Naive thymus-derived CD4-positive, alpha-beta T cell (primary cell): ENCODE data around the gene CETP. TPM values are rescaled to one million over a fixed set of nuclear protein-coding genes. Genes with fewer than 3 reads are reported as not detected.

Experiments
- ATAC-seq: fragments of 150-1000 bp; cut with Tn5 transposase; 2 replicates; pipeline ENCODE4 v1.10.0; 2021; ENCODE audit warnings: mild to moderate bottlenecking, moderate library complexity
- CTCF ChIA-PET: fragments of 350-600 bp; sonication (Branson Sonifier 250); formaldehyde crosslinking; loops from one replicate; lab custom pipeline; 2021; ENCODE audit warnings: antibody characterized with exemption; lab: Charles Lee
- POLR2A ChIA-PET: fragments of 350-600 bp; sonication (Branson Sonifier 250); formaldehyde crosslinking; loops from one replicate; lab custom pipeline; 2021; ENCODE audit warnings: antibody characterized with exemption, inconsistent platforms; lab: Charles Lee
- DNase-seq, 9 donors: peaks; one replicate each; pipeline versions ENCODE4 v3.0.0 to v3.0.0-alpha.2; 2020 to 2022; ENCODE audit warnings: mixed read lengths in 1 of 9
- H3K27ac ChIP-seq: one replicate; pipeline ENCODE4 v1.7.0; 2013; ENCODE audit warnings: mild to moderate bottlenecking, low read depth, low read length, moderate library complexity
- H3K27me3 ChIP-seq, 2 donors: one replicate each; pipeline ENCODE4 v1.7.0; 2013; ENCODE audit warnings: low read length in 2 of 2, mild to moderate bottlenecking in 2 of 2, moderate library complexity in 2 of 2; ENCODE audit not compliant: control insufficient read depth in 2 of 2, insufficient read depth in 2 of 2
- H3K36me3 ChIP-seq, 3 experiments: 1 replicate in 2 of 3; 2 replicates in 1 of 3; pipeline ENCODE4 v1.7.0; 2013; ENCODE audit warnings: low read length in 3 of 3, mild to moderate bottlenecking in 3 of 3, moderate library complexity in 1 of 3; ENCODE audit not compliant: insufficient read depth in 3 of 3, control insufficient read depth in 2 of 3
- H3K4me1 ChIP-seq, 2 donors: one replicate each; pipeline ENCODE4 v1.7.0; 2013; ENCODE audit warnings: low read length in 2 of 2, mild to moderate bottlenecking in 2 of 2, moderate library complexity in 1 of 2; ENCODE audit not compliant: control insufficient read depth in 2 of 2, insufficient read depth in 2 of 2
- H3K4me3 ChIP-seq: 2 replicates; pipeline ENCODE4 v1.7.0; 2013; ENCODE audit warnings: mild to moderate bottlenecking, low read length
- H3K9me3 ChIP-seq, 3 experiments: 1 replicate in 2 of 3; 2 replicates in 1 of 3; pipeline ENCODE4 v1.7.0; 2013; ENCODE audit warnings: low read length in 3 of 3; ENCODE audit not compliant: control insufficient read depth in 2 of 3
- H3K27ac Mint-ChIP-seq, 9 donors: one replicate each; pipeline ENCODE4 v1.8.0; 2020 to 2022; ENCODE audit warnings: mixed read lengths in 9 of 9, mild to moderate bottlenecking in 8 of 9, moderate library complexity in 5 of 9, inconsistent platforms in 2 of 9
- H3K27me3 Mint-ChIP-seq, 5 donors: one replicate each; pipeline ENCODE4 v1.8.0; 2021 to 2022; ENCODE audit warnings: mixed read lengths in 5 of 5, mild to moderate bottlenecking in 1 of 5
- H3K36me3 Mint-ChIP-seq, 5 donors: one replicate each; pipeline ENCODE4 v1.8.0; 2020 to 2022; ENCODE audit warnings: mixed read lengths in 5 of 5, mild to moderate bottlenecking in 3 of 5, inconsistent platforms in 1 of 5
- H3K4me1 Mint-ChIP-seq, 7 donors: one replicate each; pipeline ENCODE4 v1.8.0; 2020 to 2022; ENCODE audit warnings: mixed read lengths in 7 of 7, mild to moderate bottlenecking in 3 of 7, inconsistent platforms in 1 of 7
- H3K4me3 Mint-ChIP-seq, 10 donors: one replicate each; pipeline ENCODE4 v1.8.0; 2020 to 2022; ENCODE audit warnings: mild to moderate bottlenecking in 10 of 10, mixed read lengths in 10 of 10, moderate library complexity in 6 of 10, inconsistent platforms in 2 of 10
- H3K9me3 Mint-ChIP-seq, 11 donors: one replicate each; pipeline ENCODE4 v1.8.0; 2020 to 2022; ENCODE audit warnings: mixed read lengths in 11 of 11, mild to moderate bottlenecking in 4 of 11, inconsistent platforms in 1 of 11, moderate library complexity in 1 of 11
- intact Hi-C, 2 donors: fragments of 100-400 bp; cut with micrococcal nuclease; formaldehyde crosslinking; loops; one replicate each; pipeline ENCODE4 v1.15.1; 2023
- polyA plus RNA-seq, 2 donors: library from polyadenylated mRNA; unstranded; fragments of 300-500 nt; fragmentation: Illumina TruSeq; gene quantifications; one replicate each; pipeline ENCODE4 v1.2.3, GENCODE V29; 2021
- total RNA-seq, 6 experiments: library from RNA in 5 of 6; stranded (reverse) in 5 of 6; gene quantifications; 1 replicate in 5 of 6; 2 replicates in 1 of 6; pipeline ENCODE4 v1.2.3 and lab custom pipeline; 2021 to 2026

CETP gene
- total and polyA plus RNA-seq, 7 experiments from 2014 or later, result 0.17 to 0.25 TPM; not detected in 5

- no peak overlapping the region for H3K4me3 ChIP-seq
- H3K4me3 Mint-ChIP-seq, result peak overlapping the region in 6 of 10 donors; percentile 24 to 87 (median 38)
- H3K9me3 Mint-ChIP-seq, result no peaks in the 10 kb centered on the region
- H3K4me1 ChIP-seq, result peaks cover 67 to 81% of the 10 kb centered on the region in 2 donors
- H3K4me1 Mint-ChIP-seq, result peaks cover 69 to 100% (median 90%) of the 10 kb centered on the region in 7 donors
- H3K27me3 Mint-ChIP-seq, result no peaks in the 10 kb centered on the region
- H3K9me3 ChIP-seq, result no peaks in the 10 kb centered on the region
- peak overlapping the region; percentile 58 to 94 (median 88) for H3K27ac Mint-ChIP-seq
- ATAC-seq (no peak), DNase-seq (no peak)
- CTCF ChIA-PET, result interaction anchor here (0.8 to 1.8 kb wide), 3 partner anchors 8 to 58 kb away, joined by 3 to 5 read pairs (median 4); no protein-coding TSS in a partner anchor
- H3K27me3 ChIP-seq, result no peaks in the 10 kb centered on the region
- H3K27ac ChIP-seq, result no peak overlapping the region
- POLR2A ChIA-PET, result interaction anchor here (0.6 to 12.5 kb wide), 7 partner anchors 8 to 68 kb away, joined by 3 to 172 read pairs (median 11); partner anchors contain the start of gene NLRC5
- intact Hi-C loops, result loop anchor here in 1 of 2 donors (1.0 kb wide), 1 partner anchor 8 kb away; no protein-coding TSS in a partner anchor
- H3K36me3 ChIP-seq, result peaks cover 9 to 80% (median 22%) of the 10 kb centered on the region in 3 experiments
- peaks cover 8 to 71% (median 44%) of the 10 kb centered on the region in 5 donors for H3K36me3 Mint-ChIP-seq
Measured at GRCh38 chr16:57024894-57025680, 63.3 kb downstream of the CETP start.

DNA sequence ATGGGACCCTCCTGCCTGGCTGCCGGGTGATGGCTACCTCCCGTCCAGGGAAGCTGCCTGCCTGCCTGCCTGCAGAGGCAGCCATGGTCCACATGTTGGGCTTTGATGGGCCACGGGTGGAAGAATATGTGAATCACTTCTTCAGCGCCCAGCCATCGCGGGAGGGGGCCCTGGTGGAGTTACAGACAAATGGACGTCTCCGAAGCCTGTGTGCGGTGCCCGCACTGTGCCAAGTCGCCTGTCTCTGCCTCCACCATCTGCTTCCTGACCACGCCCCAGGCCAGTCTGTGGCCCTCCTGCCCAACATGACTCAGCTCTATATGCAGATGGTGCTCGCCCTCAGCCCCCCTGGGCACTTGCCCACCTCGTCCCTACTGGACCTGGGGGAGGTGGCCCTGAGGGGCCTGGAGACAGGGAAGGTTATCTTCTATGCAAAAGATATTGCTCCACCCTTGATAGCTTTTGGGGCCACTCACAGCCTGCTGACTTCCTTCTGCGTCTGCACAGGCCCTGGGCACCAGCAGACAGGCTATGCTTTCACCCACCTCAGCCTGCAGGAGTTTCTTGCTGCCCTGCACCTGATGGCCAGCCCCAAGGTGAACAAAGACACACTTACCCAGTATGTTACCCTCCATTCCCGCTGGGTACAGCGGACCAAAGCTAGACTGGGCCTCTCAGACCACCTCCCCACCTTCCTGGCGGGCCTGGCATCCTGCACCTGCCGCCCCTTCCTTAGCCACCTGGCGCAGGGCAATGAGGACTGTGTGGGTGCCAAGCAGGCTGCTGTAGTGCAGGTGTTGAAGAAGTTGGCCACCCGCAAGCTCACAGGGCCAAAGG lies 64.4 kb downstream of the CETP start:
- DNase-seq (no peak), ATAC-seq (no peak)
- Mint-ChIP-seq H3K36me3 (peaks cover 10 to 69% (median 42%) of the 10 kb centered on the region in 5 donors), H3K4me1 (peaks cover 69 to 100% (median 88%) of the 10 kb centered on the region in 7 donors), H3K27ac (peak overlapping the region; percentile 14 to 94 (median 85)), H3K9me3 (no peaks in the 10 kb centered on the region), H3K27me3 (no peaks in the 10 kb centered on the region), H3K4me3 (peak overlapping the region in 5 of 10 donors; percentile 10 to 50 (median 42))
- intact Hi-C loops, result loop anchor here in 1 of 2 donors (1.0 kb wide), 1 partner anchor 7 kb away; no protein-coding TSS in a partner anchor
- peaks cover 77 to 78% of the 10 kb centered on the region in 2 donors for H3K4me1 ChIP-seq
- POLR2A ChIA-PET, result interaction anchor here (0.7 to 12.5 kb wide), 4 partner anchors 13 to 40 kb away, joined by 3 to 172 read pairs (median 57); partner anchors contain the start of gene NLRC5
- H3K9me3 ChIP-seq, result no peaks in the 10 kb centered on the region
- H3K27ac ChIP-seq, result peak overlapping the region; percentile 29
- peaks cover 14 to 79% (median 22%) of the 10 kb centered on the region in 3 experiments for H3K36me3 ChIP-seq
- H3K27me3 ChIP-seq, result no peaks in the 10 kb centered on the region
- no peak overlapping the region for H3K4me3 ChIP-seq
- CTCF ChIA-PET, result interaction anchor here (1.7 to 4.5 kb wide), 2 partner anchors 14 to 20 kb away, joined by 4 to 28 read pairs; no protein-coding TSS in a partner anchor

DNA sequence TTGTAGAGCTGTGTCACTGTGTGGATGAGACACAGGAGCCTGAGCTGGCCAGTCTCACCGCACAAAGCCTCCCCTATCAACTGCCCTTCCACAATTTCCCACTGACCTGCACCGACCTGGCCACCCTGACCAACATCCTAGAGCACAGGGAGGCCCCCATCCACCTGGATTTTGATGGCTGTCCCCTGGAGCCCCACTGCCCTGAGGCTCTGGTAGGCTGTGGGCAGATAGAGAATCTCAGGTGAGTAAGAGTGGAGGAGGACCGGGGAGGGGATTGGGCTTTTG lies 65.0 kb downstream of the CETP start:
- Mint-ChIP-seq H3K27ac (peak overlapping the region; percentile 66 to 94 (median 86)), H3K4me3 (peak overlapping the region in 4 of 10 donors; percentile 42 to 53 (median 46)), H3K36me3 (peaks cover 12 to 69% (median 42%) of the 10 kb centered on the region in 5 donors), H3K27me3 (no peaks in the 10 kb centered on the region), H3K9me3 (no peaks in the 10 kb centered on the region), H3K4me1 (peaks cover 69 to 98% (median 88%) of the 10 kb centered on the region in 7 donors)
- H3K36me3 ChIP-seq, result peaks cover 19 to 79% (median 22%) of the 10 kb centered on the region in 3 experiments
- no peak for ATAC-seq
- POLR2A ChIA-PET, result interaction anchor here (0.7 to 12.5 kb wide), 5 partner anchors 12 to 94 kb away, joined by 3 to 172 read pairs (median 5); partner anchors contain the start of gene NLRC5
- peaks cover 76 to 80% of the 10 kb centered on the region in 2 donors for H3K4me1 ChIP-seq
- intact Hi-C loops, result no loop called here
- H3K27me3 ChIP-seq, result no peaks in the 10 kb centered on the region
- no peak for DNase-seq
- H3K9me3 ChIP-seq, result no peaks in the 10 kb centered on the region
- CTCF ChIA-PET, result interaction anchor here (4.5 kb wide), 1 partner anchor 13 kb away, joined by 28 read pairs; no protein-coding TSS in a partner anchor
- H3K27ac ChIP-seq, result no peak overlapping the region
- no peak overlapping the region for H3K4me3 ChIP-seq

GRCh38 chr16:57027067-57027466 lies 65.3 kb downstream of the CETP start:
- Histone ChIP-seq H3K27me3 (no peaks in the 10 kb centered on the region), H3K4me1 (peaks cover 76% of the 10 kb centered on the region in 2 donors), H3K36me3 (peaks cover 18 to 79% (median 23%) of the 10 kb centered on the region in 3 experiments), H3K27ac (no peak overlapping the region), H3K9me3 (no peaks in the 10 kb centered on the region), H3K4me3 (no peak overlapping the region)
- DNase-seq (no peak), ATAC-seq (no peak)
- intact Hi-C loops, result no loop called here
- peaks cover 69 to 98% (median 88%) of the 10 kb centered on the region in 7 donors for H3K4me1 Mint-ChIP-seq
- peak overlapping the region; percentile 66 to 94 (median 86) for H3K27ac Mint-ChIP-seq
- H3K4me3 Mint-ChIP-seq, result peak overlapping the region in 6 of 10 donors; percentile 0 to 65 (median 42)
- peaks cover 14 to 69% (median 42%) of the 10 kb centered on the region in 5 donors for H3K36me3 Mint-ChIP-seq
- POLR2A ChIA-PET, result interaction anchor here (0.6 to 12.5 kb wide), 9 partner anchors 7 to 96 kb away, joined by 3 to 172 read pairs (median 5); partner anchors contain the start of gene NLRC5
- H3K9me3 Mint-ChIP-seq, result no peaks in the 10 kb centered on the region
- CTCF ChIA-PET, result interaction anchor here (0.7 to 4.5 kb wide), 3 partner anchors 13 to 43 kb away, joined by 3 to 28 read pairs (median 3); no protein-coding TSS in a partner anchor
- H3K27me3 Mint-ChIP-seq, result no peaks in the 10 kb centered on the region

DNA sequence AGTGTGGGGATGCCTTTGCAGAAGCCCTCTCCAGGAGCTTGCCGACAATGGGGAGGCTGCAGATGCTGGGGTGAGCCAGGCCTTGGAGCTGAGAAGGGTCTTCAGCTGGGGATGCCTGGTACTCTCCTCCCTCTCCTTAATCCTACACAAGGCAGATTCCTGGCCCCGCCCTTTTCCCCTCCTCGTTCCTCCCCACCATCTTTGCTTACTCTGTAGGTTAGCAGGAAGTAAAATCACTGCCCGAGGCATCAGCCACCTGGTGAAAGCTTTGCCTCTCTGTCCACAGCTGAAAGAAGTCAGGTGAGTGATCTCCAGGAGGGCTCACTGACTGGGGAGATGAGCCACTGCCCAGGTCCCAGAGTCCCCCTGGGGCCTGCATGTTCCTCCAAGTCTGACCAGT lies 66.3 kb downstream of the CETP start:
- Mint-ChIP-seq H3K27me3 (no peaks in the 10 kb centered on the region), H3K27ac (peak overlapping the region in 8 of 9 donors; percentile 73 to 94 (median 87)), H3K4me3 (peak overlapping the region in 5 of 10 donors; percentile 19 to 65 (median 47)), H3K9me3 (peaks cover 0 to 2% (median 0%) of the 10 kb centered on the region in 11 donors), H3K36me3 (peaks cover 14 to 63% (median 37%) of the 10 kb centered on the region in 5 donors), H3K4me1 (peaks cover 61 to 92% (median 80%) of the 10 kb centered on the region in 7 donors)
- Histone ChIP-seq H3K4me1 (peaks cover 65 to 66% of the 10 kb centered on the region in 2 donors), H3K36me3 (peaks cover 15 to 78% (median 27%) of the 10 kb centered on the region in 3 experiments), H3K9me3 (no peaks in the 10 kb centered on the region), H3K27ac (peak overlapping the region; percentile 14), H3K27me3 (no peaks in the 10 kb centered on the region), H3K4me3 (no peak overlapping the region)
- POLR2A ChIA-PET, result interaction anchor here (0.9 to 12.5 kb wide), 7 partner anchors 8 to 95 kb away, joined by 3 to 172 read pairs (median 5); partner anchors contain the start of gene NLRC5
- DNase-seq (no peak), ATAC-seq (no peak)
- intact Hi-C loops, result no loop called here
- CTCF ChIA-PET, result interaction anchor here (0.6 to 4.5 kb wide), 6 partner anchors 12 to 66 kb away, joined by 3 to 28 read pairs (median 3); no protein-coding TSS in a partner anchor
